Mucosa of descending colon (tissue), 3 donors: ENCODE results near the gene SCMH1. TPM values are rescaled to one million over a fixed set of nuclear protein-coding genes. Genes with fewer than 3 reads are reported as not detected.

Experiments
- ATAC-seq: fragments of 200-7000 bp; cut with Tn5 transposase; one replicate; pipeline ENCODE4 v1.9.1; 2020; ENCODE audit warnings: mild to moderate bottlenecking, moderate library complexity
- DNase-seq, 3 donors: peaks; one replicate each; pipeline ENCODE4 v3.0.0-alpha.2; 2020
- H3K36me3 ChIP-seq: fragments of 200-600 bp; one replicate; pipeline ENCODE4 v1.8.0; 2021; ENCODE audit warnings: low read depth, mild to moderate bottlenecking
- H3K4me1 ChIP-seq: fragments of 200-600 bp; one replicate; pipeline ENCODE4 v1.8.0; 2021; ENCODE audit warnings: low read depth, mild to moderate bottlenecking
- H3K4me3 ChIP-seq: fragments of 200-600 bp; one replicate; pipeline ENCODE4 v1.8.0; 2021; ENCODE audit warnings: mild to moderate bottlenecking
- H3K9me3 ChIP-seq: fragments of 200-600 bp; one replicate; pipeline ENCODE4 v1.8.0; 2021; ENCODE audit warnings: mild to moderate bottlenecking
- intact Hi-C, 2 donors: fragments of 100-400 bp; cut with DNase I in 1 of 2; cut with micrococcal nuclease in 1 of 2; formaldehyde crosslinking; loops; one replicate each; pipeline versions ENCODE4 v1.11.0 to v1.11.1; 2022; cut with DNase I, micrococcal nuclease
- total RNA-seq, 3 donors: library from RNA; stranded (reverse); fragmentation: NEBNext Ultra II Directional in 2 of 3; extraction: Animal tissue kit (Norgen Biotek cat#: 25700) in 2 of 3; gene quantifications; one replicate each; pipeline versions ENCODE4 v1.2.1 to v1.2.4, GENCODE V29; 2021 to 2023
- TF ChIP-seq, protein P1 (sequence below): fragments of 200-600 bp; IDR thresholded peaks from one replicate; pipeline ENCODE4 v1.8.0; 2022; ENCODE audit warnings: antibody characterized with exemption, mild to moderate bottlenecking
- donor health status: DM: no; HTN: no; CAD: no; lungs with moderate emphysema.
- donor health status: DM: no; HTN: no; CAD: no.
- donor health status: DM: no; HTN: yes; CAD: no.

SCMH1 gene
- total RNA-seq, 3 donors from 2014 or later: 25.1 to 66.9 (median 35.6) TPM

DNA sequence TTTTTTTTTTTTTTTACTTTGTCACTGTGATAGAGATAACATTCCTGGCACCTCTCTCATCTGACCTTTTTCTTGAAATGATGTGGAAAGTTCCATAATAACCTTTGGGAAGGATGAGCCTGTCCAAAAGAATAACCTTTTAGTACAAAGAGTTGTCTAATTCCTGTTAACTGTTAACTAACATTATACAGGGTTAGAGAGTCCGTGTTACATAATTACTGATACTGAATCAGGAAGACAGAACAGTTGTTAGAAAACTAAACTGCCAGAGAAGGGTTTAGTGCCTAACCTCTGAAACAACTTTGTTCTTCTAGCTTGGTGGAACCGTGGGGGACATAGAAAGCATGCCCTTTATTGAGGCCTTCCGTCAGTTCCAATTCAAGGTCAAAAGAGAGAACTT is 253.8 kb downstream of the SCMH1 start:
- Histone ChIP-seq H3K9me3 (no peaks in the 10 kb centered on the region), H3K36me3 (no peaks in the 10 kb centered on the region), H3K4me3 (no peak overlapping the region), H3K4me1 (no peaks in the 10 kb centered on the region)
- no peak for DNase-seq
- intact Hi-C loops: no loop called here
- no peak for ATAC-seq
- TF ChIP-seq, protein P1, sequence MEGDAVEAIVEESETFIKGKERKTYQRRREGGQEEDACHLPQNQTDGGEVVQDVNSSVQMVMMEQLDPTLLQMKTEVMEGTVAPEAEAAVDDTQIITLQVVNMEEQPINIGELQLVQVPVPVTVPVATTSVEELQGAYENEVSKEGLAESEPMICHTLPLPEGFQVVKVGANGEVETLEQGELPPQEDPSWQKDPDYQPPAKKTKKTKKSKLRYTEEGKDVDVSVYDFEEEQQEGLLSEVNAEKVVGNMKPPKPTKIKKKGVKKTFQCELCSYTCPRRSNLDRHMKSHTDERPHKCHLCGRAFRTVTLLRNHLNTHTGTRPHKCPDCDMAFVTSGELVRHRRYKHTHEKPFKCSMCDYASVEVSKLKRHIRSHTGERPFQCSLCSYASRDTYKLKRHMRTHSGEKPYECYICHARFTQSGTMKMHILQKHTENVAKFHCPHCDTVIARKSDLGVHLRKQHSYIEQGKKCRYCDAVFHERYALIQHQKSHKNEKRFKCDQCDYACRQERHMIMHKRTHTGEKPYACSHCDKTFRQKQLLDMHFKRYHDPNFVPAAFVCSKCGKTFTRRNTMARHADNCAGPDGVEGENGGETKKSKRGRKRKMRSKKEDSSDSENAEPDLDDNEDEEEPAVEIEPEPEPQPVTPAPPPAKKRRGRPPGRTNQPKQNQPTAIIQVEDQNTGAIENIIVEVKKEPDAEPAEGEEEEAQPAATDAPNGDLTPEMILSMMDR: no peak

DNA sequence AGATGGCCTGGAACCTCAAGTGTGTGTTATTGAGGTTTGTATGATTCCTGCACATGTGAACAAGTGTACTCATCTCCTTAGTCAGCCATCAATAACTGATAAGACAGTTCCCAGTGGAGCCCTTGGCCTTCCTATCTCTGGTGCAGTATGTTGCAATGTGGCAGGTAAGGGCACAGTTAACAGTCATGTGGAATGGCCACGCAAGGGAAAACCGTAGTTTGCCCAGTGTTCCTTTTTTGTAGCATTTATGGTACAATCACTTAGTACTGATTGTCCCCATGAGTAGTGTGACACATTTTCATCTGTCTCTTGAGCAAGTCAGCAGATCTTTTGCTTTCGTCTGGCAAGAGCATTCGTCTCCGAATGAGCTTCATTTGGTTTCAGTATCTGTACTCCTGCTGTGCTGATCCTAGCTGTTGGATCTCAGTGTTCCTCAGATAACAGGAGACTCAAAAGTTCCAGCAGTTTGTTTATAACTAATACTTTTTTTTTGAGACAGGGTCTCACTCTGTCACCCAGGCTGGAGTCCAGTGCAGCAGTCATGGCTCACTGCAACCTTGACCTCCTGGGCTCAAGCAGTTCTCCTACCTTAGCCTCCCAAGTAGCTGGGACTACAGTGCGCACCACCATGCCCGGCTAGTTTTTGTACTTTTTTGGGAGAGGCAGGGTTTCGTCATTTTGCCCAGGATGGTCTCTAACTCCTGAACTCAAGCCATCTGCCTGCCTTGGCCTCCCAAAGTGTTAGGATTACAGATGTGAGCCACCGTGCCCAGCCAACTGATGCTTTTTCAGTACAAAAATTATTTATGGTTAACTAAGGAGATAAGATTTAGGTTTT is 254.4 kb downstream of the SCMH1 start:
- H3K36me3 ChIP-seq: no peaks in the 10 kb centered on the region
- ATAC-seq: no peak
- H3K9me3 ChIP-seq: no peaks in the 10 kb centered on the region
- TF ChIP-seq, protein P1: no peak
- no peak for DNase-seq
- intact Hi-C loops: no loop called here
- H3K4me3 ChIP-seq: no peak overlapping the region
- no peaks in the 10 kb centered on the region for H3K4me1 ChIP-seq

DNA sequence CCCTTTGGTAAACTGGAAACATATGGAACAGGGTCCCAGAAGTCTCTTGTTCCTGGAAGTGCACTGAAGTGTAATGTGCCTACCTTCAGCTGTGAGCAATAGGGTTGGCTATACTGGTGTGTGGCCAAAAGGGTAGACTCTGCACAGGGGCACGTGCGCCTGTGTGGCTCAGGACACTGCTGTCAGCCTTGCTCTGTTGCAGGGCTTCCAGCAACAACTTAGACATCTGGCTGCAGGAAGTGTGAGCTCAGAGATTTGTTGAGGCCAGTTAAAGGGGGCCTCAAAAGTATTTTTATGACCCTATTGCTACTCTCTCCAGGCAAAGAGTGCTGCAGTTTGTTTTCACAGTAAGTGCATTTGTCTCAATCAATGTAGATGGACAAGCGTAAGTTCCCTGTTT is 255.2 kb downstream of the SCMH1 start:
- TF ChIP-seq, protein P1: no peak
- no peaks in the 10 kb centered on the region for H3K36me3 ChIP-seq
- no peaks in the 10 kb centered on the region for H3K9me3 ChIP-seq
- ATAC-seq: no peak
- H3K4me1 ChIP-seq: no peaks in the 10 kb centered on the region
- no peak for DNase-seq
- no peak overlapping the region for H3K4me3 ChIP-seq
- intact Hi-C loops: no loop called here

DNA sequence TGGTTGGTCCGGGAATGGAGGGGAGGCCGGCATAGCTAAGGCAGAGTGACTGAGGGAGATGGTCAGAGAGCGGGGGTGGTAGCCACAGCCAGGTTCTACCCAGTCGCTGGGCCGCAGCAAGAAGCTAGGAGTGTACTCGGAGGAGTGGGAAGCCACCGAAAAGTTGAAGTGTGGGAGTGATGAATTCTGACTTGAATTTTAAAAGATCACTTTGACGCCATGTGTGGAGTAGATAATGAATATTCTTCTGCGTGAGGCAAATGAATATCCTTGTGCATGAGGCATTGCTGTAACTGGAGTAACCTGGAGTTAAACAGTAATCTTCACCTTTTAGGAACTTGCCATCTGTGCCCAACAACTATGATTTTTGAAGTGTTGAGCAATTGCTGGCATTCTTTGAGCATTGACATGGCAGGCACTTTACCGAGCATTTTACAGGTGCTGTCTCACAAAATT is 255.8 kb downstream of the SCMH1 start:
- no peak for ATAC-seq
- Histone ChIP-seq H3K4me1 (no peaks in the 10 kb centered on the region), H3K4me3 (no peak overlapping the region), H3K36me3 (no peaks in the 10 kb centered on the region), H3K9me3 (no peaks in the 10 kb centered on the region)
- intact Hi-C loops: no loop called here
- TF ChIP-seq, protein P1: no peak
- DNase-seq: no peak

DNA sequence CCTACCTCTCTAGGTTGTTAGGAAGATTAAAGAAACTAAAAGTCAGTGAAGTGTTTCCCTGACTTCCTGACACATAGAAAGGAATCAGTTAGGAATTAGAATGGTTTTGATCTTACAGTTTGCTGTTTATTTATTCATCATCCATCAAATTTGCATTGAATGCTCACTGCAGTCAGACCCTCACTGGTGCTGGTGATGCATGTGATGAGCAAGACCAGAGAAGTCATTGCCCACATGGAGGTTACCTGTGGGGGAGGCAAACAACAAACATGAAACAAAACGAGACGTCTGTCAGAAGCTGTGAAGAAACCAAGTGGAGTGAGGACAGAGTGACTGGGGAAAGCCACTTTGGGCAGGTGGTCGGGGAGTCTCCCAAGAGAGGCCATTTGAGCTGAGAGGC is 256.2 kb downstream of the SCMH1 start:
- ATAC-seq: no peak
- TF ChIP-seq, protein P1: no peak
- intact Hi-C loops: no loop called here
- no peaks in the 10 kb centered on the region for H3K9me3 ChIP-seq
- H3K36me3 ChIP-seq: no peaks in the 10 kb centered on the region
- no peak overlapping the region for H3K4me3 ChIP-seq
- no peak for DNase-seq
- no peaks in the 10 kb centered on the region for H3K4me1 ChIP-seq
